Ovary (tissue), 3 donors: ENCODE data around the gene FRG2B.

Experiments used
- EP300 ChIP-seq: sonication (generic); formaldehyde crosslinking; IDR thresholded peaks from one replicate; pipeline ENCODE4 v1.6.1; 2017; ENCODE audit warnings: antibody characterized with exemption
- TF ChIP-seq, protein P1 (sequence below), 3 donors: fragments of 450-650 bp in 2 of 3; fragments of 200-600 bp in 1 of 3; IDR thresholded peaks; one replicate each; pipeline versions ENCODE4 v1.5.1 to v1.8.0; 2016 to 2022; ENCODE audit warnings: antibody characterized with exemption in 3 of 3, mild to moderate bottlenecking in 1 of 3
- donor health status: DM: no; HTN: no; CAD: no.

DNA sequence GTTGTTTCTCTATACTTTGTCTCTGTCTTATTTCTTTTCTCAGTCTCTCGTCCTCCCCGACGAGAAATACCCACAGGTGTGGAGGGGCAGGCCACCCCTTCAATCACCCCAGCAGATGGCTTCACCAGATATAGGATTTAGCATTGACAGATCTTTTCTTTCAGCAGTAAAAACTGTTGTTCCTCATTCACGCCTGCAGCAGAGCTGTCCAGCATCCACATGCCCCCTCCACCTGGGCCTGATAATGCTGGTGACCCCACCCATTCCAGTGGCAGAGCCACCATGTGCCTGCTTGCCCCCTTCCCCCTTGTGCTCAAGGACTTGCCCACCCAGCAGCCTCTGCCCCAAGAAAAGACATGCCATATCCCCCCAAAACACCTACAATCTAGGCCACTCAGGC is 15.5 kb downstream of the FRG2B start:
- no peak for TF ChIP-seq EP300
- TF ChIP-seq, protein P1, sequence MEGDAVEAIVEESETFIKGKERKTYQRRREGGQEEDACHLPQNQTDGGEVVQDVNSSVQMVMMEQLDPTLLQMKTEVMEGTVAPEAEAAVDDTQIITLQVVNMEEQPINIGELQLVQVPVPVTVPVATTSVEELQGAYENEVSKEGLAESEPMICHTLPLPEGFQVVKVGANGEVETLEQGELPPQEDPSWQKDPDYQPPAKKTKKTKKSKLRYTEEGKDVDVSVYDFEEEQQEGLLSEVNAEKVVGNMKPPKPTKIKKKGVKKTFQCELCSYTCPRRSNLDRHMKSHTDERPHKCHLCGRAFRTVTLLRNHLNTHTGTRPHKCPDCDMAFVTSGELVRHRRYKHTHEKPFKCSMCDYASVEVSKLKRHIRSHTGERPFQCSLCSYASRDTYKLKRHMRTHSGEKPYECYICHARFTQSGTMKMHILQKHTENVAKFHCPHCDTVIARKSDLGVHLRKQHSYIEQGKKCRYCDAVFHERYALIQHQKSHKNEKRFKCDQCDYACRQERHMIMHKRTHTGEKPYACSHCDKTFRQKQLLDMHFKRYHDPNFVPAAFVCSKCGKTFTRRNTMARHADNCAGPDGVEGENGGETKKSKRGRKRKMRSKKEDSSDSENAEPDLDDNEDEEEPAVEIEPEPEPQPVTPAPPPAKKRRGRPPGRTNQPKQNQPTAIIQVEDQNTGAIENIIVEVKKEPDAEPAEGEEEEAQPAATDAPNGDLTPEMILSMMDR (IDR thresholded peaks at IDR 0.05): no peak
